HEK293 (cell line): ENCODE data around the gene CFAP299.

Source experiments
- CTCF ChIA-PET: fragments of 350-600 bp; formaldehyde crosslinking; extraction: SDS; loops from one replicate; lab custom pipeline; 2021; ENCODE audit warnings: antibody characterized with exemption; lab: Yijun Ruan, JAX
- POLR2A ChIA-PET: fragments of 300-600 bp; formaldehyde crosslinking; extraction: SDS; loops from one replicate; lab custom pipeline; 2020; ENCODE audit warnings: antibody characterized with exemption, inconsistent platforms; lab: Yijun Ruan, JAX
- H3K27ac ChIP-seq: fragments of 200-500 bp; sonication (Bioruptor generic); 2 replicates; pipeline ENCODE4 v1.5.1; 2014; ENCODE audit warnings: low read depth, low read length, control low read depth, inconsistent platforms; ENCODE audit errors: extremely low read depth
- H3K36me3 ChIP-seq, 2 experiments: fragments of 200-500 bp in 1 of 2; sonication (Bioruptor generic) in 1 of 2; 1 replicate in 1 of 2; 2 replicates in 1 of 2; pipeline ENCODE4 v1.5.1; 2014 to 2017; ENCODE audit warnings: inconsistent platforms in 2 of 2, low read length in 2 of 2; ENCODE audit not compliant: control insufficient read depth in 2 of 2, insufficient read depth in 1 of 2
- H3K4me1 ChIP-seq: fragments of 200-500 bp; sonication (Bioruptor generic); 2 replicates; pipeline ENCODE4 v1.5.1; 2014; ENCODE audit warnings: mild to moderate bottlenecking, low read length, inconsistent platforms; ENCODE audit not compliant: control insufficient read depth, insufficient read depth
- H3K4me3 ChIP-seq: 2 replicates; pipeline ENCODE4 v1.5.1; 2011; ENCODE audit warnings: low read depth, mild to moderate bottlenecking, control low read depth, low read length, moderate library complexity
- H3K9me3 ChIP-seq: fragments of 200-500 bp; sonication (Bioruptor generic); 2 replicates; pipeline ENCODE4 v1.5.1; 2014; ENCODE audit warnings: low read depth, low read length, inconsistent platforms; ENCODE audit not compliant: control insufficient read depth, insufficient read depth
- KLF1 ChIP-seq: fragments of 450-650 bp; formaldehyde crosslinking; IDR thresholded peaks from 2 replicates; pipeline ENCODE4 v1.5.1; 2016; ENCODE audit warnings: missing biosample characterization, missing genetic modification characterization
- TCF7L2 ChIP-seq: IDR thresholded peaks from 2 replicates; pipeline ENCODE4 v1.6.1; 2011; ENCODE audit warnings: low read depth, mild to moderate bottlenecking, inconsistent platforms, low read length, moderate library complexity, borderline replicate concordance
- YY2 ChIP-seq: fragments of 450-650 bp; formaldehyde crosslinking; IDR thresholded peaks from 2 replicates; pipeline ENCODE4 v1.5.1; 2016; ENCODE audit warnings: missing biosample characterization, missing genetic modification characterization
- ZNF266 ChIP-seq: fragments of 450-650 bp; formaldehyde crosslinking; IDR thresholded peaks from 2 replicates; pipeline ENCODE4 v1.5.1; 2016; ENCODE audit warnings: missing biosample characterization, missing genetic modification characterization, low read depth
- ZNF292 ChIP-seq: fragments of 450-650 bp; formaldehyde crosslinking; IDR thresholded peaks from 2 replicates; pipeline ENCODE4 v1.5.1; 2016; ENCODE audit warnings: low read depth, missing biosample characterization, missing genetic modification characterization, borderline replicate concordance
- ZNF350 ChIP-seq: fragments of 450-650 bp; formaldehyde crosslinking; IDR thresholded peaks from 2 replicates; pipeline ENCODE4 v1.5.0; 2017; ENCODE audit warnings: missing biosample characterization, mild to moderate bottlenecking, missing genetic modification characterization
- ZNF416 ChIP-seq: fragments of 450-650 bp; formaldehyde crosslinking; IDR thresholded peaks from 2 replicates; pipeline ENCODE4 v1.5.1; 2016; ENCODE audit warnings: missing biosample characterization, missing genetic modification characterization
- ZNF433 ChIP-seq: fragments of 450-650 bp; formaldehyde crosslinking; IDR thresholded peaks from 2 replicates; pipeline ENCODE4 v1.5.1; 2016; ENCODE audit warnings: missing biosample characterization, missing genetic modification characterization, low read depth
- ZNF48 ChIP-seq: fragments of 450-650 bp; formaldehyde crosslinking; IDR thresholded peaks from 2 replicates; pipeline ENCODE4 v1.5.1; 2016; ENCODE audit warnings: missing biosample characterization, missing genetic modification characterization
- ZNF514 ChIP-seq: fragments of 450-650 bp; formaldehyde crosslinking; IDR thresholded peaks from 2 replicates; pipeline ENCODE4 v1.5.1; 2016; ENCODE audit warnings: missing biosample characterization, missing genetic modification characterization
- ZNF521 ChIP-seq: fragments of 450-650 bp; formaldehyde crosslinking; IDR thresholded peaks from 2 replicates; pipeline ENCODE4 v1.5.1; 2017; ENCODE audit warnings: missing biosample characterization, mild to moderate bottlenecking, missing genetic modification characterization
- ZNF585B ChIP-seq: fragments of 450-650 bp; formaldehyde crosslinking; IDR thresholded peaks from 2 replicates; pipeline ENCODE4 v1.5.1; 2016; ENCODE audit warnings: missing biosample characterization, missing genetic modification characterization
- ZNF610 ChIP-seq: fragments of 450-650 bp; formaldehyde crosslinking; IDR thresholded peaks from 2 replicates; pipeline ENCODE4 v1.5.1; 2016; ENCODE audit warnings: missing biosample characterization, missing genetic modification characterization, borderline replicate concordance
- ZNF654 ChIP-seq: fragments of 450-650 bp; formaldehyde crosslinking; IDR thresholded peaks from 2 replicates; pipeline ENCODE4 v1.5.1; 2016; ENCODE audit warnings: low read depth, missing biosample characterization, missing genetic modification characterization
- ZNF677 ChIP-seq: fragments of 450-650 bp; IDR thresholded peaks from 2 replicates; pipeline ENCODE4 v1.5.0; 2018; ENCODE audit warnings: missing biosample characterization, mild to moderate bottlenecking, missing genetic modification characterization, moderate library complexity
- ZNF768 ChIP-seq: fragments of 450-650 bp; formaldehyde crosslinking; IDR thresholded peaks from 2 replicates; pipeline ENCODE4 v1.5.1; 2018; ENCODE audit warnings: missing biosample characterization, mild to moderate bottlenecking, missing genetic modification characterization
- ZNF792 ChIP-seq: fragments of 450-650 bp; formaldehyde crosslinking; IDR thresholded peaks from 2 replicates; pipeline ENCODE4 v1.5.1; 2016; ENCODE audit warnings: missing biosample characterization, missing genetic modification characterization
- ZNF830 ChIP-seq: fragments of 450-650 bp; IDR thresholded peaks from 2 replicates; pipeline ENCODE4 v1.5.0; 2018; ENCODE audit warnings: missing biosample characterization, missing genetic modification characterization, low read depth, mild to moderate bottlenecking, moderate library complexity
- ZSCAN16 ChIP-seq: fragments of 450-650 bp; formaldehyde crosslinking; IDR thresholded peaks from 2 replicates; pipeline ENCODE4 v1.5.1; 2016; ENCODE audit warnings: missing biosample characterization, missing genetic modification characterization
- TF ChIP-seq, protein P1 (sequence below): sonication (generic); formaldehyde crosslinking; IDR thresholded peaks from 2 replicates; pipeline ENCODE4 v1.8.1; 2022; ENCODE audit warnings: mild to moderate bottlenecking, moderate library complexity, missing genetic modification reagents
- TF ChIP-seq, protein P2 (sequence below): fragments of 450-650 bp; formaldehyde crosslinking; IDR thresholded peaks from 2 replicates; pipeline ENCODE4 v1.5.1; 2016; ENCODE audit warnings: missing biosample characterization, missing genetic modification characterization
- TF ChIP-seq, protein P3 (sequence below): fragments of 450-650 bp; formaldehyde crosslinking; IDR thresholded peaks from 2 replicates; pipeline ENCODE4 v1.5.1; 2016; ENCODE audit warnings: missing biosample characterization, missing genetic modification characterization, low read depth

CFAP299 gene

DNA sequence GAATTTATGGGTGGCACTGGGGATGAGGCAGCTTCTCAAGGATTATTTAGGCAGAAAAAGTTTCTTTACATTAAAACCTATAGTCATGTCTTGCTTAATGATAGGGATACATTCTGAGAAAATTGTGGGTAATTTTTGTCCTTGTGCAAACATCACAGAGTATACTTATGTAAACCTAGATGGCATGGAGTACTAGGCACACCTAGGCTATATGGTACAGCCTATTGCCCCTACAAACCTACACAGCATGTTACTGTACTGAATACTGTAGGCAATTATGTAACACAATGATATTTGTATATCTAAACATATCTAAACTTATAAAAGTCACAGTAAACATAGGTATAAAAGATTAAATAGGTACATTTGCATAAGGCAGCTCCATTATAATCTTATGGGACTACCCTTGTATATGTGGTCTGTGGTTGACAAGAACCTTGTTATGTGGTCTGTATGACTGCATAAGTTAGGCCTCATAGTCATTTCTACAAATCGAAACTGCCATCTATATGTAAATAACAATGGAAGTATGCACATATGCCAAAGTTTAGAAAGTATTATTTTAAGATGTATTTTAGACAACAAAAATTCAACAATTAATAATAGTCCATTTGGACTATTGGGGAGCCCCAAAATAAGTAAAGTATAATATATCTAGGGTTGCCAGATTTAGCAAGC is 87.3 kb downstream of the CFAP299 start:
- no peak overlapping the region for H3K4me3 ChIP-seq
- no peaks in the 10 kb centered on the region for H3K9me3 ChIP-seq
- TF ChIP-seq ZSCAN16 (tag by site-specific recombination) (no peak), YY2 (no peak), ZNF514 (tag by site-specific recombination) (no peak), ZNF433 (tag by site-specific recombination) (no peak), ZNF830 (tag by site-specific recombination) (no peak)
- TF ChIP-seq, protein P1, sequence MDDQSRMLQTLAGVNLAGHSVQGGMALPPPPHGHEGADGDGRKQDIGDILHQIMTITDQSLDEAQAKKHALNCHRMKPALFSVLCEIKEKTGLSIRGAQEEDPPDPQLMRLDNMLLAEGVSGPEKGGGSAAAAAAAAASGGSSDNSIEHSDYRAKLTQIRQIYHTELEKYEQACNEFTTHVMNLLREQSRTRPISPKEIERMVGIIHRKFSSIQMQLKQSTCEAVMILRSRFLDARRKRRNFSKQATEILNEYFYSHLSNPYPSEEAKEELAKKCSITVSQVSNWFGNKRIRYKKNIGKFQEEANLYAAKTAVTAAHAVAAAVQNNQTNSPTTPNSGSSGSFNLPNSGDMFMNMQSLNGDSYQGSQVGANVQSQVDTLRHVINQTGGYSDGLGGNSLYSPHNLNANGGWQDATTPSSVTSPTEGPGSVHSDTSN (CRISPR knock-in tag): no peak
- ChIA-PET CTCF (no interaction called here), POLR2A (no interaction called here)
- no peaks in the 10 kb centered on the region for H3K36me3 ChIP-seq
- no peak overlapping the region for H3K27ac ChIP-seq
- no peaks in the 10 kb centered on the region for H3K4me1 ChIP-seq

DNA sequence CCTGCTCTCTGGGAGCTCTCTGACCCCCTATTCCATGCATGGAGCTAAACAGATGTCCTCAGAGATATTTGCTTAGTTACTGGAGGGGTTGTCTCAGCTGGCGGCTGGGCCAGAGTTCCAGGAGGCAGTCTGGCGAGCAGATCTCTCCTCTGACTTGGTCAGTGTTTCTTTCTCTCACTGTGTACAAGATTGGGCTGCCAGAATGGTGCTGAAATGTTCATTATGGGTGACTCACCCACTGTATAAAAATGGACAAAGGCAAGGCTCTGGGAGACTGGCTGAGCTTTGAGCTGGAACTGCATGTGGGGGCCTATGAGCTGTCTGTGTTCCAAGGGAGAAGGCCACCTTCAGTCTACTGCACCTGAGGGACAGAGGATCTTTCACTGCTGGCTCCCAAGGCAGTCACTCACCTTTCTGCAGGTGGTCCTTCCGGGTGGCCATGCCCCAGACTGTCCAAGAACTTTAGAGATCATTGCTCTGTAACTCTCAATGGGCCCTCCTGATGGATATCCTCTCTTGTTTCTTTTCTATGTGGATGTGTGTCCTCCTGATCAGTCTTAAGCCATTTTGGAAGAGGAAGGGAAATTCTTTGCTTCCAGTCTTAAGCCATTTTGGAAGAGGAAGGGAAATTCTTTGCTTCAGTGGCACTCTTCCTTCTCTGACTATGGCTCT is 88.2 kb downstream of the CFAP299 start:
- Histone ChIP-seq H3K36me3 (no peaks in the 10 kb centered on the region), H3K9me3 (no peaks in the 10 kb centered on the region), H3K4me1 (no peaks in the 10 kb centered on the region), H3K4me3 (no peak overlapping the region), H3K27ac (no peak overlapping the region)
- TF ChIP-seq ZNF768 (tag by site-specific recombination) (no peak), ZNF266 (tag by site-specific recombination) (no peak), ZNF610 (tag by site-specific recombination) (no peak), TCF7L2 (no peak), ZNF350 (tag by site-specific recombination) (no peak), ZNF433 (tag by site-specific recombination) (no peak), ZNF792 (tag by site-specific recombination) (no peak), ZNF654 (tag by site-specific recombination) (no peak), ZNF521 (no peak)
- TF ChIP-seq, protein P2, sequence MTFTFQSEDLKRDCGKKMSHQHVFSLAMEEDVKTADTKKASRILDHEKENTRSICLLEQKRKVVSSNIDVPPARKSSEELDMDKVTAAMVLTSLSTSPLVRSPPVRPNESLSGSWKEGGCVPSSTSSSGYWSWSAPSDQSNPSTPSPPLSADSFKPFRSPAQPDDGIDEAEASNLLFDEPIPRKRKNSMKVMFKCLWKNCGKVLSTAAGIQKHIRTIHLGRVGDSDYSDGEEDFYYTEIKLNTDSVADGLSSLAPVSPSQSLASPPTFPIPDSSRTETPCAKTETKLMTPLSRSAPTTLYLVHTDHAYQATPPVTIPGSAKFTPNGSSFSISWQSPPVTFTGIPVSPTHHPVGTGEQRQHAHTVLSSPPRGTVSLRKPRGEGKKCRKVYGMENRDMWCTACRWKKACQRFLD (tag by site-specific recombination): no peak
- POLR2A ChIA-PET: no interaction called here
- CTCF ChIA-PET: no interaction called here

DNA sequence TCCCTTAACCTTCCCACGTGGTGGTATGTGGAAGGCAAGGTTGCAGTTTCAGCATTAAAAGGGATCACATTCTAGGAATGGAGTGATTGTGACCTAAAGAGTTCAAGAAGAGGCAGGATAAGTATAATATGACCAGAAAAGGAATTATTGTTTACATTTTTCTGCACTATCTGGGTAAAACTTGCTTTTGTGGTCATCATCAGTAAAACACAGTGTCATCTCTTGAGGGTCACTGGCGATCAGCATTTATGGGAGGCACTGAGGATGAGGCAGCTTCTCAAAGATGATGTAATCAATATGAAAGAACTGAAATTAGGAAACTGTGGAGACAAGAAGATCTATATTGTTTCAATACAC is 88.7 kb downstream of the CFAP299 start:
- Histone ChIP-seq H3K4me3 (no peak overlapping the region), H3K9me3 (no peaks in the 10 kb centered on the region), H3K27ac (no peak overlapping the region), H3K4me1 (no peaks in the 10 kb centered on the region), H3K36me3 (no peaks in the 10 kb centered on the region)
- CTCF ChIA-PET: no interaction called here
- TF ChIP-seq, protein P3, sequence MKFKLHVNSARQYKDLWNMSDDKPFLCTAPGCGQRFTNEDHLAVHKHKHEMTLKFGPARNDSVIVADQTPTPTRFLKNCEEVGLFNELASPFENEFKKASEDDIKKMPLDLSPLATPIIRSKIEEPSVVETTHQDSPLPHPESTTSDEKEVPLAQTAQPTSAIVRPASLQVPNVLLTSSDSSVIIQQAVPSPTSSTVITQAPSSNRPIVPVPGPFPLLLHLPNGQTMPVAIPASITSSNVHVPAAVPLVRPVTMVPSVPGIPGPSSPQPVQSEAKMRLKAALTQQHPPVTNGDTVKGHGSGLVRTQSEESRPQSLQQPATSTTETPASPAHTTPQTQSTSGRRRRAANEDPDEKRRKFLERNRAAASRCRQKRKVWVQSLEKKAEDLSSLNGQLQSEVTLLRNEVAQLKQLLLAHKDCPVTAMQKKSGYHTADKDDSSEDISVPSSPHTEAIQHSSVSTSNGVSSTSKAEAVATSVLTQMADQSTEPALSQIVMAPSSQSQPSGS (tag by site-specific recombination): 0 out of 2 replicates have a peak, but pooled peaks have one; percentile 26
- TF ChIP-seq ZNF416: no peak
- no peak for TF ChIP-seq ZNF677 (tag by site-specific recombination)
- no peak for TF ChIP-seq ZNF48 (tag by site-specific recombination)
- no peak for TF ChIP-seq ZNF585B (tag by site-specific recombination)
- no peak for TF ChIP-seq KLF1
- TF ChIP-seq ZNF292: no peak
- POLR2A ChIA-PET: no interaction called here
